Measurements from ENCODE around the gene ELOVL3. TPM values are rescaled to one million over a fixed set of nuclear protein-coding genes. Genes with fewer than 3 reads are reported as not detected.

ELOVL3 gene, protein sequence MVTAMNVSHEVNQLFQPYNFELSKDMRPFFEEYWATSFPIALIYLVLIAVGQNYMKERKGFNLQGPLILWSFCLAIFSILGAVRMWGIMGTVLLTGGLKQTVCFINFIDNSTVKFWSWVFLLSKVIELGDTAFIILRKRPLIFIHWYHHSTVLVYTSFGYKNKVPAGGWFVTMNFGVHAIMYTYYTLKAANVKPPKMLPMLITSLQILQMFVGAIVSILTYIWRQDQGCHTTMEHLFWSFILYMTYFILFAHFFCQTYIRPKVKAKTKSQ
- under 1 TPM in 1 of 4 donors, not detected in 3; 0.51 TPM for total RNA-seq

DNA sequence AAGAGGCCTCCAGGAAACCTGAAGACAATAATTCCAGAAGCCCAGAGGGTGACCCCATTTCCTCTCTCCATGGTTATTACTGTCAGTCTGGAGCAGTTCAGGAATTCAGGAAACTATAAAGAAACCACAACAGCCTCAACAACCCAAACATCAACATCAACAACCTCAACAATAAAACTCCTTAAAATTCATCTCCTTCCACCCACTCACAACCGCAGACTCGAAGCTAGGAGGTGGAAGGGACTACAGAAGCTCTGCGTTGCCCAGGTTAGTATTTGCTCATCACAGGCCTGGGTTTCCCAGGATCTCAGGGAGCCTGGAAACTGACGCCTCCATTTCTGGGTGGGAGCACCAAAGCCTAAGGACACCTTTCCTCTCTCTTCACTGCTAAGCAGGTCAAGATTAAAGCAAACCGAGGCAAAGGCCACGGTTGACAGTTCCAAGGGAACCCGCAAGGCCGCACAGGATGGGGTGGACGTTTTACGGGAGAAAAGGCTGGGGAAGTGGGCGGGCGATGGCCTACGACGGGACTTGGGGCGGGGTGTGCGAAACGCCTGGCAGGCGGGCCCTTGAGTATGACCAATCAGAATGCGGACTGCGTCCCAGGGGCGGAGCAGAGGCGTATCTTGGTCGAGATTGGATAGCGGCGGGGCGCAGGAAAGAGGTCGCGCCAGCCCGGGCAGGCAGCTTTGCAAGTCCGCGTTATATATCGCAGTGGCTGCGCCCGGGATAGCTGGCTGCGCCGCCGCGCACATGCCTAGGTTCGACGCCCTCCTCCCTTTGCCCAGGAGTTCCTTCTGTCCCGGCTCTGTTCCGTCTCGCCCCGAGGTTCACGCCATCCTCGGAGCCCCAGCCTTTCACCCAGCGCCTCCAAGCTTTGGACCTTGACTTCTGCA is at the start of gene ELOVL3:
Gene ELOVL3, plus strand, starts transcription at position 654 of the 896 bp plus-strand sequence. CDS start 250 bp downstream, outside the sequence.
- peaks cover 0 to 9% of the 10 kb centered on the region in 2 donors for H3K4me1 ChIP-seq
- H3K9me3 ChIP-seq, result no peaks in the 10 kb centered on the region
- H3K27me3 ChIP-seq, result peaks cover 1 to 2% of the 10 kb centered on the region in 2 donors
- peak within 1 kb of the TSS in 1 of 2 donors; percentile 25 for H3K4me3 ChIP-seq
- TF ChIP-seq POLR2A (IDR thresholded peaks at IDR 0.05), result peak in 1 of 2 donors; percentile 34
- TF ChIP-seq, protein P1, sequence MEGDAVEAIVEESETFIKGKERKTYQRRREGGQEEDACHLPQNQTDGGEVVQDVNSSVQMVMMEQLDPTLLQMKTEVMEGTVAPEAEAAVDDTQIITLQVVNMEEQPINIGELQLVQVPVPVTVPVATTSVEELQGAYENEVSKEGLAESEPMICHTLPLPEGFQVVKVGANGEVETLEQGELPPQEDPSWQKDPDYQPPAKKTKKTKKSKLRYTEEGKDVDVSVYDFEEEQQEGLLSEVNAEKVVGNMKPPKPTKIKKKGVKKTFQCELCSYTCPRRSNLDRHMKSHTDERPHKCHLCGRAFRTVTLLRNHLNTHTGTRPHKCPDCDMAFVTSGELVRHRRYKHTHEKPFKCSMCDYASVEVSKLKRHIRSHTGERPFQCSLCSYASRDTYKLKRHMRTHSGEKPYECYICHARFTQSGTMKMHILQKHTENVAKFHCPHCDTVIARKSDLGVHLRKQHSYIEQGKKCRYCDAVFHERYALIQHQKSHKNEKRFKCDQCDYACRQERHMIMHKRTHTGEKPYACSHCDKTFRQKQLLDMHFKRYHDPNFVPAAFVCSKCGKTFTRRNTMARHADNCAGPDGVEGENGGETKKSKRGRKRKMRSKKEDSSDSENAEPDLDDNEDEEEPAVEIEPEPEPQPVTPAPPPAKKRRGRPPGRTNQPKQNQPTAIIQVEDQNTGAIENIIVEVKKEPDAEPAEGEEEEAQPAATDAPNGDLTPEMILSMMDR (IDR thresholded peaks at IDR 0.05), result peak in 1 of 4 experiments; percentile 9
- peak; percentile 93 to 94 for DNase-seq
- intact Hi-C loops (cut with DNase I; ENCODE audit: low total_unique reads), result no loop called here
- no peaks in the 10 kb centered on the region for H3K36me3 ChIP-seq
- peak within 1 kb of the TSS; percentile 69 to 76 for H3K27ac ChIP-seq

DNA sequence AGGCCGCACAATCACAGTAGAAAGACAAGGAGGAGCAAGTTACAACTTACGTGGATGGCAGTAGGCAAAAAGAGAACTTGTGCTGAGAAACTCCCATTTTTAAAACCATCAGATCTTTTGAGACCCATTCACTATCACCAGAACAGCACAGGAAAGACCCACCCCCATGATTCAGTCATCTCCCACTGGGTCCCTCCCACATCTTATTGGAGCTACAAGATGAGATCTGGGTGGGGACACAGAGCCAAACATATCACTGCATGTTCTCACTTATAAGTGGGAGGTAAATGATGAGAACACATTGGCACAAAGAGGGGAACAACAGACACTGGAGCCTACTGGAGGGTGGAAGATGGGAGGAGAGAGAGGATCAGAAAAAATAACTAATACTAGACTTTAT is 41.5 kb upstream of the ELOVL3 start:
- DNase-seq, result no peak
- Histone ChIP-seq H3K36me3 (no peaks in the 10 kb centered on the region), H3K9me3 (no peaks in the 10 kb centered on the region), H3K27me3 (no peaks in the 10 kb centered on the region), H3K4me3 (no peak overlapping the region), H3K27ac (no peak overlapping the region), H3K4me1 (no peaks in the 10 kb centered on the region)
- intact Hi-C loops (cut with DNase I; ENCODE audit: low total_unique reads), result no loop called here
- TF ChIP-seq, protein P1 (IDR thresholded peaks at IDR 0.05), result no peak
- no peak for TF ChIP-seq POLR2A (IDR thresholded peaks at IDR 0.05)

DNA sequence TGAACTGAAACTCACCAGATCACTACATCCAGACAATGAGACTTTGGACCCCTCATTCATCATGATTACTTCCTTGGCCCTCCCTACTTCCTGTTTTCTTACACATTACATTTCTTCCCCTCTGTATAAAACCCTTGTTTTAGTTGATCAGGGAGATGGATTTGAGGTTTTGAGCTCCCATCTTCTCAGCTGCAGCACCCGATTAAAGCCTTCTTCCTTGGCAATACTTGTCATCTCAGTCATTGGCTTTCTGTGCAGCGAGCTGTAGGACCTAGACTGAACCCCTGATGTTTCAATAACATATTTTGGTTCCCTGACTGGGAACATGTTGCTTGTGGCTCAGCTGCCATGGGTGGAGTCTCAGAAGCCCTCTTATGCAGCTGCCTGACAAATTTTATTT is 40.8 kb upstream of the ELOVL3 start:
- intact Hi-C loops (cut with DNase I; ENCODE audit: low total_unique reads), result no loop called here
- H3K4me1 ChIP-seq, result no peaks in the 10 kb centered on the region
- no peak for DNase-seq
- H3K4me3 ChIP-seq, result no peak overlapping the region
- H3K27me3 ChIP-seq, result no peaks in the 10 kb centered on the region
- H3K9me3 ChIP-seq, result no peaks in the 10 kb centered on the region
- H3K27ac ChIP-seq, result no peak overlapping the region
- TF ChIP-seq, protein P1 (IDR thresholded peaks at IDR 0.05), result no peak
- no peak for TF ChIP-seq POLR2A (IDR thresholded peaks at IDR 0.05)
- H3K36me3 ChIP-seq, result no peaks in the 10 kb centered on the region

DNA sequence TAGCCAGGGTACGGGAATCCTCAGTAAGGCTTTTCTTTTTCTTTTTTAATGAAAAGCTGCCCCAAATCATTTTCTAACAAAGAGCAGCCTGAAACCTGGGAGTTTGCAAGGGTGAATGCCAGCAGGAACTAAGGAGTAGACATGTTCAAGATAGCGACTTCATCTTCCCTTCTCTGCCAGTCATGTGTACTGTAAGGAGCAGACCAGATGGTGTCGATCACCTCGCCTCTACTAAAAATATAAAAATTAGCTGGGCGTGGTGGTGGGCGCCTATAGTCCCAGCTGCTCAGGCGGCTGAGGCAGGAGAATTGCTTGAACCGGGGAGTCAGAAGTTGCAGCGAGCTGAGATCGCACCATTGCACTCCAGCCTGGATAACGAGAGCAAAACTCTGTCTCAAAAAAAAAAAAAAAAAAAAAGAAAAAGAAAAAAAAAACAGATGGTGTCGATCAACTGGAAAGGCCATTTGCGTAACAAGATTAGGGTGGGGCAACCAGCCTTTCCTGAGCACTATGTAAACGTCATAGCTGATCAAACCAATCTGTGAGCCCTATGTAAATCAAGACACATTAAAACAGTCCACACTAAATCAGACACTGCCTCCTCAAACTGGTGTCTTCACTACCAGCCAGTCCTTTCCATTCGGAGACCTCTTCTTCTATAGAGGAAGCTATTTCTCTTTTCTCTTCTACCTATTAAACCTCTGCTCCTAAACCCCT is 40.1 kb upstream of the ELOVL3 start:
- no peak overlapping the region for H3K27ac ChIP-seq
- TF ChIP-seq POLR2A (IDR thresholded peaks at IDR 0.05), result no peak
- TF ChIP-seq, protein P1 (IDR thresholded peaks at IDR 0.05), result no peak
- H3K4me1 ChIP-seq, result no peaks in the 10 kb centered on the region
- H3K9me3 ChIP-seq, result no peaks in the 10 kb centered on the region
- intact Hi-C loops (cut with DNase I; ENCODE audit: low total_unique reads), result no loop called here
- H3K4me3 ChIP-seq, result no peak overlapping the region
- DNase-seq, result no peak
- no peaks in the 10 kb centered on the region for H3K36me3 ChIP-seq
- no peaks in the 10 kb centered on the region for H3K27me3 ChIP-seq
